HepG2 (cell line): ENCODE data around the gene UBE2O. TPM values are rescaled to one million over a fixed set of nuclear protein-coding genes. Genes with fewer than 3 reads are reported as not detected.

Experiments
- CHCHD3 ChIP-seq: sonication (generic); formaldehyde crosslinking; IDR thresholded peaks from 2 replicates; pipeline ENCODE4 v1.8.0; 2022; ENCODE audit warnings: mild to moderate bottlenecking, missing genetic modification reagents, moderate library complexity
- WIZ ChIP-seq: sonication (generic); formaldehyde crosslinking; IDR thresholded peaks from 2 replicates; pipeline ENCODE4 v1.5.1; 2020; ENCODE audit warnings: mild to moderate bottlenecking, missing genetic modification reagents
- ZNF710 ChIP-seq: sonication (generic); formaldehyde crosslinking; IDR thresholded peaks from 2 replicates; pipeline ENCODE4 v1.5.0; 2020; ENCODE audit warnings: mild to moderate bottlenecking, missing genetic modification reagents, borderline replicate concordance
- ZSCAN31 ChIP-seq: sonication (generic); formaldehyde crosslinking; IDR thresholded peaks from 2 replicates; pipeline ENCODE4 v1.5.0; 2020; ENCODE audit warnings: low read depth, mild to moderate bottlenecking, missing genetic modification reagents
- polyA plus RNA-seq, 8 experiments: library from polyadenylated mRNA; depleted of rRNA in 3 of 8; stranded (reverse) in 7 of 8; unstranded in 1 of 8; fragments of >200 nt; fragmentation: Illumina TruSeq in 4 of 8; extraction: Trizol in 4 of 8; gene quantifications; 2 replicates each; pipeline versions ENCODE4 v1.2.1 to v1.2.3, GENCODE V29; 2011 to 2016; ENCODE audit warnings: low read depth in 4 of 8, missing spikeins in 1 of 8, mixed read lengths in 1 of 8; ENCODE audit not compliant: insufficient read depth in 1 of 8
- total RNA-seq, 5 experiments: library from RNA; depleted of rRNA; stranded (reverse); fragments of >200 nt; fragmentation: Illumina TruSeq; extraction: Trizol; gene quantifications; 2 replicates each; pipeline ENCODE4 v1.2.3, GENCODE V29; 2016; ENCODE audit warnings: low read depth in 1 of 5
- TF ChIP-seq, protein P1 (sequence below): sonication (generic); formaldehyde crosslinking; IDR thresholded peaks from 2 replicates; pipeline ENCODE4 v1.9.0; 2021; ENCODE audit warnings: mild to moderate bottlenecking, missing genetic modification reagents

The UBE2O gene
- total and polyA plus RNA-seq, 2 of the 13 experiments (the other 11 are each of a cell fraction or from before 2014, with no cell fraction given) = 21.5 to 23.5 TPM

GRCh38 chr17:76467366-76467765 is 14.4 kb upstream of the UBE2O start, which contains the start of gene AANAT (continued):
- TF ChIP-seq, protein P1, sequence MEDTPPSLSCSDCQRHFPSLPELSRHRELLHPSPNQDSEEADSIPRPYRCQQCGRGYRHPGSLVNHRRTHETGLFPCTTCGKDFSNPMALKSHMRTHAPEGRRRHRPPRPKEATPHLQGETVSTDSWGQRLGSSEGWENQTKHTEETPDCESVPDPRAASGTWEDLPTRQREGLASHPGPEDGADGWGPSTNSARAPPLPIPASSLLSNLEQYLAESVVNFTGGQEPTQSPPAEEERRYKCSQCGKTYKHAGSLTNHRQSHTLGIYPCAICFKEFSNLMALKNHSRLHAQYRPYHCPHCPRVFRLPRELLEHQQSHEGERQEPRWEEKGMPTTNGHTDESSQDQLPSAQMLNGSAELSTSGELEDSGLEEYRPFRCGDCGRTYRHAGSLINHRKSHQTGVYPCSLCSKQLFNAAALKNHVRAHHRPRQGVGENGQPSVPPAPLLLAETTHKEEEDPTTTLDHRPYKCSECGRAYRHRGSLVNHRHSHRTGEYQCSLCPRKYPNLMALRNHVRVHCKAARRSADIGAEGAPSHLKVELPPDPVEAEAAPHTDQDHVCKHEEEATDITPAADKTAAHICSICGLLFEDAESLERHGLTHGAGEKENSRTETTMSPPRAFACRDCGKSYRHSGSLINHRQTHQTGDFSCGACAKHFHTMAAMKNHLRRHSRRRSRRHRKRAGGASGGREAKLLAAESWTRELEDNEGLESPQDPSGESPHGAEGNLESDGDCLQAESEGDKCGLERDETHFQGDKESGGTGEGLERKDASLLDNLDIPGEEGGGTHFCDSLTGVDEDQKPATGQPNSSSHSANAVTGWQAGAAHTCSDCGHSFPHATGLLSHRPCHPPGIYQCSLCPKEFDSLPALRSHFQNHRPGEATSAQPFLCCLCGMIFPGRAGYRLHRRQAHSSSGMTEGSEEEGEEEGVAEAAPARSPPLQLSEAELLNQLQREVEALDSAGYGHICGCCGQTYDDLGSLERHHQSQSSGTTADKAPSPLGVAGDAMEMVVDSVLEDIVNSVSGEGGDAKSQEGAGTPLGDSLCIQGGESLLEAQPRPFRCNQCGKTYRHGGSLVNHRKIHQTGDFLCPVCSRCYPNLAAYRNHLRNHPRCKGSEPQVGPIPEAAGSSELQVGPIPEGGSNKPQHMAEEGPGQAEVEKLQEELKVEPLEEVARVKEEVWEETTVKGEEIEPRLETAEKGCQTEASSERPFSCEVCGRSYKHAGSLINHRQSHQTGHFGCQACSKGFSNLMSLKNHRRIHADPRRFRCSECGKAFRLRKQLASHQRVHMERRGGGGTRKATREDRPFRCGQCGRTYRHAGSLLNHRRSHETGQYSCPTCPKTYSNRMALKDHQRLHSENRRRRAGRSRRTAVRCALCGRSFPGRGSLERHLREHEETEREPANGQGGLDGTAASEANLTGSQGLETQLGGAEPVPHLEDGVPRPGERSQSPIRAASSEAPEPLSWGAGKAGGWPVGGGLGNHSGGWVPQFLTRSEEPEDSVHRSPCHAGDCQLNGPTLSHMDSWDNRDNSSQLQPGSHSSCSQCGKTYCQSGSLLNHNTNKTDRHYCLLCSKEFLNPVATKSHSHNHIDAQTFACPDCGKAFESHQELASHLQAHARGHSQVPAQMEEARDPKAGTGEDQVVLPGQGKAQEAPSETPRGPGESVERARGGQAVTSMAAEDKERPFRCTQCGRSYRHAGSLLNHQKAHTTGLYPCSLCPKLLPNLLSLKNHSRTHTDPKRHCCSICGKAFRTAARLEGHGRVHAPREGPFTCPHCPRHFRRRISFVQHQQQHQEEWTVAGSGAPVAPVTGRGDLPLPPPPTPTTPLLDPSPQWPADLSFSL (CRISPR knock-in tag) = no peak
- no peak for TF ChIP-seq WIZ
- TF ChIP-seq ZNF710 = no peak
- no peak for TF ChIP-seq CHCHD3 (CRISPR knock-in tag)
- no peak for TF ChIP-seq ZSCAN31 (CRISPR knock-in tag)
